GM08714 (cell line): ENCODE results near the gene IL32.
"Not testable (repeated sequence)": the region's sequence is repeated elsewhere in the genome, so short reads cannot be mapped to it uniquely, and the experiment has no call there.

Experiments
- H3K4me3 ChIP-seq: fragments of 200-500 bp; sonication (Bioruptor generic); 2 replicates; pipeline ENCODE4 v1.5.1; 2014; ENCODE audit warnings: mild to moderate bottlenecking, low read length, inconsistent platforms
- ZNF274 ChIP-seq: IDR thresholded peaks from 2 replicates; pipeline ENCODE4 v1.6.1; 2012; ENCODE audit warnings: mild to moderate bottlenecking, low read depth, low read length

The IL32 gene

GRCh38 chr16:3036726-3037315 is 28.6 kb upstream of the IL32 start, which contains the start of gene BICDL2:
TSS of gene BICDL2 (minus strand) at chr16:3036944. CDS start at chr16:3035496, 1,448 bp downstream.
- H3K4me3 ChIP-seq: no peak within 1 kb of the TSS
- TF ChIP-seq ZNF274: no peak

- no peak for TF ChIP-seq ZNF274
- no peak overlapping the region for H3K4me3 ChIP-seq
Observed at GRCh38 chr16:3038256-3038655, 27.2 kb upstream of the IL32 start.

GRCh38 chr16:3038896-3039295 is 26.5 kb upstream of the IL32 start:
- H3K4me3 ChIP-seq: no peak overlapping the region
- no peak for TF ChIP-seq ZNF274

GRCh38 chr16:3042376-3042775 is 23.1 kb upstream of the IL32 start:
- H3K4me3 ChIP-seq: no peak overlapping the region
- no peak for TF ChIP-seq ZNF274

GRCh38 chr16:3044708-3045107 is 20.7 kb upstream of the IL32 start:
- no peak for TF ChIP-seq ZNF274
- no peak overlapping the region for H3K4me3 ChIP-seq

GRCh38 chr16:3045758-3046640 is 19.4 kb upstream of the IL32 start, which contains the start of gene MMP25:
TSS of gene MMP25 (plus strand) at chr16:3046561. CDS start at chr16:3046918, 357 bp downstream.
- TF ChIP-seq ZNF274: no peak
- H3K4me3 ChIP-seq: peak within 1 kb of the TSS; percentile 56; the same call in 1 of the 2 replicates

GRCh38 chr16:3046641-3047386 is 18.6 kb upstream of the IL32 start:
- H3K4me3 ChIP-seq: no peak overlapping the region; the same call in 1 of the 2 replicates
- TF ChIP-seq ZNF274: no peak

- no peak for TF ChIP-seq ZNF274
- H3K4me3 ChIP-seq: no peak overlapping the region
Observed at GRCh38 chr16:3047387-3047720, 18.1 kb upstream of the IL32 start.

GRCh38 chr16:3049921-3050481 is 15.4 kb upstream of the IL32 start:
- H3K4me3 ChIP-seq: no peak overlapping the region
- TF ChIP-seq ZNF274: no peak

- H3K4me3 ChIP-seq: no peak overlapping the region
- no peak for TF ChIP-seq ZNF274
Observed at GRCh38 chr16:3050487-3050886, 15.0 kb upstream of the IL32 start.

GRCh38 chr16:3051009-3051408 is 14.4 kb upstream of the IL32 start:
- no peak overlapping the region for H3K4me3 ChIP-seq
- TF ChIP-seq ZNF274: no peak

- TF ChIP-seq ZNF274: no peak
- no peak overlapping the region for H3K4me3 ChIP-seq
Observed at GRCh38 chr16:3051494-3051893, 13.9 kb upstream of the IL32 start.

- H3K4me3 ChIP-seq: not testable (repeated sequence)
Observed at GRCh38 chr16:3052571-3053329, 12.7 kb upstream of the IL32 start.

- not testable (repeated sequence) for H3K4me3 ChIP-seq
Observed at GRCh38 chr16:3053330-3053710, 12.1 kb upstream of the IL32 start.
